HG03520 (cell line): Measurements from ENCODE around the gene AKR1B15.
"Not testable (repeated sequence)": the region's sequence is repeated elsewhere in the genome, so short reads cannot be mapped to it uniquely, and the experiment has no call there.

Source experiments
- ATAC-seq: cut with Tn5 transposase; IDR thresholded peaks from one replicate; pipeline ENCODE4 v1.9.1; 2021; ENCODE audit warnings: mild to moderate bottlenecking, moderate library complexity; ENCODE audit not compliant: unreplicated experiment

Gene AKR1B15

GRCh38 chr7:134558370-134558769 lies 9.5 kb downstream of the AKR1B15 start:
- no peak for ATAC-seq

DNA sequence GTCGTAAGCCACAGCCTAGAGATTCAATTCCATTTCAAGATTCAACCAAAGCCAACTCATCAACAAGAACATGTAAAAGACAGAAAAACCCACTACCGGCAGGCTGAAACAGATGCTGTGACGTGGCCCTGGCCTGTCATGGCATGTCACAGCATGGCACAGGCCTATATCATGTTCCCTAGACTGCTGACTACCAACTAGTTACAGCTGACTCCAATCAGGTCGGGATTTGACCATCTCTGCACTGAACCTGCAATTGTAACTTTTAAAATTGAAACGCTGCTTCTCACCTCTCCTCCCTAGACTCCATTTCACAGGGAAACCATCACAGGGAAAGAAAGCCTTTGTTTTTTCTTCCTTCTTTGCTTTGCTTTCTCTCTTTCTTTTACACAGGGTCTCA lies 12.7 kb downstream of the AKR1B15 start:
- not testable (repeated sequence) for ATAC-seq

GRCh38 chr7:134562136-134562535 lies 13.2 kb downstream of the AKR1B15 start:
- ATAC-seq, result no peak

DNA sequence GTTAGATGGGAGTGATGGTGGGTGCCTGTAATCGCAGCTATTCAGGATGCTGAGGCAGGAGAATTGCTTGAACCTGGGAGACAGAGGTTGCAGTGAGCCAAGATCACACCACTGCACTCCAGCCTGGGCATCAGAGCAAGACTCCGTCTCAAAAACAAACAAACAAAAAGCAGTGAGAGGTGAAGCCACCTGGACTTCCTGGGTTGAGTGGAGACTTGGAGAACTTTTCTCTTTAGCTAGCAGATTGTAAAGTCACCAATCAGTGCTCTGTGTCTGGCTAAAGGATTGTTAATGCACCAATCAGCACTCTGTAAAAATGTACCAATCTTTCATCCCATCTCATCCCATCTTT lies 14.5 kb downstream of the AKR1B15 start:
- not testable (repeated sequence) for ATAC-seq

- ATAC-seq, result no peak
Observed at GRCh38 chr7:134565643-134566136, 16.8 kb downstream of the AKR1B15 start.

- ATAC-seq, result no peak
Observed at GRCh38 chr7:134567368-134567767, 18.5 kb downstream of the AKR1B15 start.

- not testable (repeated sequence) for ATAC-seq
Observed at GRCh38 chr7:134569962-134570361, 21.1 kb downstream of the AKR1B15 start.

DNA sequence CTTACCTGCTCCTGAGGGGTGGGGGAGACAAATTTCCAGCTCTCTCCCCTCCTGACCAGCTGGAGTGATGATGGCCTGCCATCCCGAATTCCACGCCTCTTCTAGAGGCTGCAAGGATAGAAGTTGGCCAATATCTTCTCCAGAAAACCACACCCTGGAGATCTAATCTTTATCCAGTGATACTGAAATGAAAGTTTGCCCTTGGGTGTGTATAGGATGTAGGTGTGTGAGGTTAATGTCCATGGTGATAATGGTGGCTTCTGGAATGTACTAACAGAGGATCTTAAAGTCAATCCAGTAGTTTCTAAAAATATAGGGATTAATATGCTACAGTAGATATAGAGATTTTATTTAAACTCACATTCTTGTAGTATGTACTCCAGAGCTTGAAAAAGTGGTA lies 22.2 kb downstream of the AKR1B15 start:
- no peak for ATAC-seq

- no peak for ATAC-seq
Observed at GRCh38 chr7:134571746-134572461, 23.0 kb downstream of the AKR1B15 start.

- ATAC-seq, result no peak
Observed at GRCh38 chr7:134574322-134574721, 25.4 kb downstream of the AKR1B15 start.

DNA sequence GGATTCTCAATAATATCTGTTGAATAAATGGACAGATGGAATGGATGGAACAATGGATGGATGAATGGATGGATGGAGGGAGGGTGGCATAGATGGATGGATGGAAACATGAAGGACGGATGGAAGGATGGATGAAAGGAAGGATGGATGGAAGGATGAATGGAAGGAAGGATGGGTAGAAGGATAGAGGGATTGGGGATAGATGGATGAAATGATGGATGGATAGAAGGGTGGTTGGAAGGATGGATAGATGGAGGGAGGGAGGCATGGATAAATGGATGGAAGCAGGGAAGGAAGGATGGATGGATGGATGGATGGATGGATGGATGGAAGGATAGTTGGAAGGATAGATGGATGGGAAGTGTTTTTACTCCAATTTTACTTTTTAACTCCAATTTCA lies 35.4 kb downstream of the AKR1B15 start:
- ATAC-seq, result no peak

- ATAC-seq, result no peak
Observed at GRCh38 chr7:134585897-134586296, 37.0 kb downstream of the AKR1B15 start.

DNA sequence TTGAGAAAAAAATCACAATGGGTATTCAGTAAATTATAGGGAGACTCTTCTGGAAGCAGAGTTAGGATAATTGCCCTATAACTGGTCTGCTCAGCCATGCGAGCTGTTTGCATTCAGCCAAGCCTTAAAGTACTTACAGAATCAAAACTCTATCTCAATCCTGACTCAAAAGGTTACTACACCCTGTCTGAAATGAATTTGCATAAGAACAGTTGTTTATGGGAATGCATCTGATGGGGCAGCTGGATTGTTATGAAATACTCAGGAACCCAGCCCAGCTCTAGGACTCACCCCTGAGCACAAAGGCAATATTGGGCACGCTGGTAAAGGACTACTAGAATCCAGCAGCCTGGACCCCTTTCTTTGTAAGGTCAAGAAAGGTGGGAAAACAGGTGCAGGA lies 38.8 kb downstream of the AKR1B15 start:
- ATAC-seq, result no peak

DNA sequence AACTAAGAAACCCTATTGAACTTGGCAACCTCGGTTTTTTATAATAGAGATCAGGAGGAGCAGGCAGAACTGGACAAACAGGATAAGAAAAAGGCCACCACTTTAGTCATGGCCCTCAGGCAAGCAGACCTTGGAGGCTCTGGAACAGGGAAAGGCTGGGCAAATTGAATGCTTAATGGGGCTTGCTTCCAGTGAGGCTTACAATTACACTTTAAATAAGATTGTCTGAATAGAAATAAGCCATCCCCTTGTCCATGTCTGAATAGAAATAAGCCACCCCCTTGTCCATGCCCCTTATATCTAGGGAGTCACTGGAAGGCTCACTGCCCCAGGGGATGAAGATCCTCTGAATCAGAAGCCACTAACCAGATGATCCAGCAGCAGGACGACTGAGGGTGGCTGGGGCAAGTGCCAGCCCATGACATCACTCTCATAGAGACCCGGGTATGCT lies 40.6 kb downstream of the AKR1B15 start:
- no peak for ATAC-seq

DNA sequence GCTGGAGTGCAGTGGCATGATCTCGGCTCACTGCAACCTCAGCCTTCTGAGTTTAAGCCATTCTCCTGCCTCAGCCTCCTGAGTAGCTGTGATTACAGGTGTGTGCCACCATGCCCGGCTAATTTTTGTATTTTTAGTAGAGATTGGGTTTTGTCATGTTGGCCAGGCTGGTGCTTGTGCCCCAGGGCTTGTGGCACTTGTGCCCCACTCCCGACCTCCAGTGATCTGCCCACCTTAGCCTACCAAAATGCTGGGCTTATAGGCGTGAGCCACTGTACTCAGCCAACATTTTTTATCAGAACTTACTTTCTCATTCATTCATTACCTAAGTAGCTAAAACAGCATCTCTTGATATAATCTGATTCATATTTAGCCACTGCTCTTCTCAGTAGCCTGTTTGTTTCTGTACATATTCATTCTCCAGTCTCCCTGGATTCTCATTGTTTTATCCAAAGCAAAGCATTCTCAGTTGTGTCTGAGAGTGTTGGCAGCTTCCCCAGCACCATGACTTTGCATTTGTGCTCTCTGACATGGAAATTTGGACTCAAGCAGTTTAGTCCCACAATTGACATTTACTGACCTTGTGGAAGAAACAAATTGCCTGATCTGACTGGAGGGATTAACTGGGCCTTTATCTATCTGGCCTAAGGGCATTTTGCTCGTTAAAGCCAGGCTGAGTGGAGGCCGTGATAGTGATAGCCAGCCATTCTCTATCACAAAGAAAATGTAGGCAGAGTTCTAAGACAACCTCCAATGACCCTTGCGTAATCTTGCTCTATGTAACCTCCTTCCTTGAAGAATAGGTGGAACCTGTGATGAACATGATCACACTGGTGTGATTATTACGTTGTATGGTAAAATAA lies 44.9 kb downstream of the AKR1B15 start:
- no peak for ATAC-seq

GRCh38 chr7:134594877-134595276 lies 46.0 kb downstream of the AKR1B15 start:
- no peak for ATAC-seq

DNA sequence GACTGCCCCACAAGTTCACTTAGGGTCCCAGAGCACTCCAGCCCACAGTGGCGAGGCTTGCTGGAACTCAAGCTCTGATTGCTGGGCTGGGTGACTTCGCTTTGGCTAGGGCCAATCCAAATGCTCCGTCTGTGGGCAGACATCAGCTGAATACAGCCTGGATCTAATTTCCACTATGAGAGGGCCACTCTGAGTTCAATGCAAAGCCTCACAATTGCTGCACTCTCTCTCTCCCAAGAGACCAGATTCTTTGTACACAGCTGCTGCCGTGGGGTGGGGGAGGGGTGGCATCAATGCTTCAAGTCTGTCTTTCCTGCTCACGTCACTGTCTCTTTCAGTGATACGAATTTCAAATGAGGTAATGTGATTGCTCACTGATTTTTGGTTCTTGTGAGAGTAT lies 50.5 kb downstream of the AKR1B15 start:
- no peak for ATAC-seq

DNA sequence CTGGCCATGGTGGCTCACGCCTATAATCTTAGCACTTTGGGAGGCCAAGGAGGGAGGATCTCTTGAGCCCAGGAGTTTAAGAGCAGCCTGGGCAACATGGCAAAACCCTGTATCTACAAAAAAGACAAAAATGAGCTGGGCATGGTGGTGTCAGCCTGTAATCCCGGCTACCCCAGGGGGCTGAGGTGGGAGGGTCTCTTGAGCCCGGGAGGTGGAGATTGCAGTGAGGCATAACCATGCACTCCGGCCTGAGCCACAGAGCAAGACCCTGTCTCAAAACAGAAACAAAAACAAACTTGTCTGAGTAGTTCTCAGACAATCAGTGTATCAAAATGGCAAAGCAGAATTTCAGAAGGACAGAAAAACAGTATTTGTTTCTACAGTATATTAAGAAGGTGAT lies 52.5 kb downstream of the AKR1B15 start:
- no peak for ATAC-seq

DNA sequence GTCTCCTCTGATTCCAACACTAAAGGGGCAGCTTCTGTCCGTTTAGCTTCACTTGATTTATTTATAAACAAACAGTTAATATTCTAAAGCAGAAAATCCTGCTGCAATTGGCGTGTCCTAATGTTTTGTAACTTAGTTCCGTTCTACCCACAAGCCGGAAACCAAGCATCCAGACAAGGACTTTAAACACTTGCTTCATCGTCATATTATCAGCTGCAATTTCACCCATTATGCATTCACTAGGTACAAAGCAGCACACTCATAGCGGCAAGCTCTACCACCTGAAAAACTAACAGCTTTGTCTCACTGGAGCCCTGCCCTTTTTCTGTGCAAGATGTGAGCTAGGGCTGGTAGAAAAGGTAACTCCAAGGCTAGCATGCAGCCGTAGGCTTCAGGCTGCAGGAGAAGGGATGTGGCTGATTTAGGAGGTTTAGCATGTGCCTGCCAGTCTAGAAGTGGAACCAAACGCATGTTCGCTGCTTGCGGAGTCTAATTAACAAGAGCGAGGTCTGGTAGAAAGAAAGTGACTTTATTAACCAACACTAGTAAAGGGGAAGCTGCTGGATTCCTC lies 54.1 kb downstream of the AKR1B15 start:
- no peak for ATAC-seq

GRCh38 chr7:134605978-134606923 lies 57.3 kb downstream of the AKR1B15 start:
- no peak for ATAC-seq
